Testis (tissue), 3 donors: ENCODE data around the gene SHOC2. TPM values are rescaled to one million over a fixed set of nuclear protein-coding genes. Genes with fewer than 3 reads are reported as not detected.
"Not testable (repeated sequence)": the region's sequence is repeated elsewhere in the genome, so short reads cannot be mapped to it uniquely, and the experiment has no call there.

Experiments
- DNase-seq: peaks from one replicate; pipeline ENCODE4 v3.0.0-alpha.2; 2019
- H3K27ac ChIP-seq, 2 donors: fragments of 200-600 bp; sonication (generic); one replicate each; pipeline ENCODE4 v1.5.1; 2019
- H3K27me3 ChIP-seq: fragments of 200-600 bp; sonication (generic); one replicate; pipeline ENCODE4 v1.5.1; 2019
- H3K36me3 ChIP-seq: fragments of 200-600 bp; sonication (generic); one replicate; pipeline ENCODE4 v1.5.1; 2017; ENCODE audit warnings: low read depth; ENCODE audit errors: missing control alignments
- H3K4me1 ChIP-seq: fragments of 200-600 bp; sonication (generic); one replicate; pipeline ENCODE4 v1.5.1; 2019
- H3K4me3 ChIP-seq, 2 donors: fragments of 200-600 bp; sonication (generic); one replicate each; pipeline ENCODE4 v1.5.1; 2017 to 2019
- H3K9me3 ChIP-seq: fragments of 200-600 bp; sonication (generic); one replicate; pipeline ENCODE4 v1.5.1; 2017
- CTCF ChIP-seq, 3 experiments: fragments of 450-650 bp in 2 of 3; fragments of 200-600 bp in 1 of 3; sonication (generic) in 1 of 3; IDR thresholded peaks; one replicate each; pipeline ENCODE4 v1.5.1; 2016 to 2019; ENCODE audit warnings: antibody characterized with exemption in 3 of 3, mild to moderate bottlenecking in 2 of 3, moderate library complexity in 1 of 3
- POLR2A ChIP-seq: fragments of 450-650 bp; IDR thresholded peaks from one replicate; pipeline ENCODE4 v1.6.1; 2017; ENCODE audit warnings: antibody characterized with exemption, mild to moderate bottlenecking, moderate library complexity
- WGBS, 2 donors: methylation state at CpG; one replicate each; pipeline ENCODE4 v1.1.5; 2018; 5-methylcytosine and 5-hydroxymethylcytosine counted together
- intact Hi-C: fragments of 100-400 bp; cut with DNase I; formaldehyde crosslinking; loops from one replicate; pipeline ENCODE4 v1.15.1; 2023; ENCODE audit warnings: low total_unique reads
- polyA plus RNA-seq: library from polyadenylated mRNA; stranded (reverse); fragments of 350-450 nt; fragmentation: Illumina TruSeq; extraction: RNeasy Lipid Tissue Mini Kit (QIAGEN cat#74804); gene quantifications from one replicate; pipeline ENCODE4 v1.2.3, GENCODE V29; 2014; ENCODE audit warnings: low read depth, low replicate concordance; ENCODE audit not compliant: insufficient read depth
- total RNA-seq, 2 donors: library from RNA; depleted of rRNA; stranded (reverse); fragments of >200 nt; gene quantifications; one replicate each; pipeline ENCODE4 v1.2.3, GENCODE V29; 2016

The SHOC2 gene
- total and polyA plus RNA-seq, 3 donors from 2014 or later = 61.5 to 104 (median 91.1) TPM

- Histone ChIP-seq H3K4me3 (no peak overlapping the region), H3K27ac (no peak overlapping the region), H3K4me1 (peaks cover 4% of the 10 kb centered on the region), H3K36me3 (no peaks in the 10 kb centered on the region), H3K9me3 (no peaks in the 10 kb centered on the region), H3K27me3 (no peaks in the 10 kb centered on the region)
- no peak for DNase-seq
- intact Hi-C loops = no loop called here
- no peak for TF ChIP-seq POLR2A
- TF ChIP-seq CTCF (IDR thresholded peaks at IDR 0.05) = no peak
- 88 to 93% methylated on average over 2 of the region's 2 CpGs for WGBS, 2 donors
Observed at GRCh38 chr10:110914431-110914830, 5.0 kb upstream of the SHOC2 start.

GRCh38 chr10:110915035-110915434 lies 4.4 kb upstream of the SHOC2 start:
- TF ChIP-seq CTCF (IDR thresholded peaks at IDR 0.05) (no peak), POLR2A (no peak)
- Histone ChIP-seq H3K4me1 (peaks cover 4% of the 10 kb centered on the region), H3K4me3 (no peak overlapping the region), H3K9me3 (no peaks in the 10 kb centered on the region), H3K27me3 (no peaks in the 10 kb centered on the region), H3K27ac (no peak overlapping the region), H3K36me3 (no peaks in the 10 kb centered on the region)
- WGBS, 2 donors = 93% methylated on average over 6 of the region's 6 CpGs
- intact Hi-C loops = no loop called here
- DNase-seq = no peak

- H3K27me3 ChIP-seq, intact Hi-C loops, DNase-seq, H3K4me1 ChIP-seq, H3K27ac ChIP-seq, H3K9me3 ChIP-seq, H3K4me3 ChIP-seq, H3K36me3 ChIP-seq: not testable (repeated sequence)
- 95 to 96% methylated on average over 4 of the region's 4 CpGs for WGBS, 2 donors
Observed at GRCh38 chr10:110915600-110915999, 3.8 kb upstream of the SHOC2 start.

GRCh38 chr10:110916554-110917346 lies 2.7 kb upstream of the SHOC2 start:
- DNase-seq = no peak
- Histone ChIP-seq H3K4me1 (peaks cover 4% of the 10 kb centered on the region), H3K27ac (no peak overlapping the region), H3K36me3 (no peaks in the 10 kb centered on the region), H3K9me3 (no peaks in the 10 kb centered on the region), H3K27me3 (no peaks in the 10 kb centered on the region), H3K4me3 (no peak overlapping the region)
- no peak for TF ChIP-seq POLR2A
- no peak for TF ChIP-seq CTCF (IDR thresholded peaks at IDR 0.05)
- 67 to 70% methylated on average over 3 of the region's 3 CpGs for WGBS, 2 donors
- intact Hi-C loops = no loop called here

GRCh38 chr10:110918269-110918642 lies 1.1 kb upstream of the SHOC2 start:
- H3K4me3 ChIP-seq = peak overlapping the region; percentile 75 to 78
- peak; percentile 97 for DNase-seq
- no peaks in the 10 kb centered on the region for H3K27me3 ChIP-seq
- H3K36me3 ChIP-seq = no peaks in the 10 kb centered on the region
- TF ChIP-seq CTCF (IDR thresholded peaks at IDR 0.05) (peak in 1 of 3 experiments; percentile 14), POLR2A (no peak)
- peaks cover 11% of the 10 kb centered on the region for H3K4me1 ChIP-seq
- WGBS, 2 donors = 0 to 2% methylated on average over 14 to 15 of the region's 15 CpGs
- H3K9me3 ChIP-seq = no peaks in the 10 kb centered on the region
- H3K27ac ChIP-seq = peak overlapping the region; percentile 95 to 97
- intact Hi-C loops = no loop called here
